AG04449 (cell line): ENCODE data around the gene ALAD.

Source experiments
- CTCF ChIA-PET: fragments of 350-600 bp; formaldehyde crosslinking; extraction: SDS; loops from one replicate; lab custom pipeline; 2021; ENCODE audit warnings: antibody characterized with exemption; lab: Yijun Ruan, JAX
- POLR2A ChIA-PET: fragments of 400-600, 350-600 bp; formaldehyde crosslinking; extraction: SDS; loops from one replicate; lab custom pipeline; 2020; ENCODE audit warnings: antibody characterized with exemption, inconsistent platforms; lab: Yijun Ruan, JAX
- DNase-seq: peaks from one replicate; pipeline ENCODE4 v3.0.0-alpha.2; 2010; ENCODE audit warnings: low read depth, low spot score
- H3K4me3 ChIP-seq: 2 replicates; pipeline ENCODE4 v1.5.1; 2011; ENCODE audit warnings: low read depth, mild to moderate bottlenecking, control low read depth, low read length
- CTCF ChIP-seq: IDR thresholded peaks from one replicate; pipeline ENCODE4 v1.5.1; 2011; ENCODE audit warnings: mild to moderate bottlenecking, moderate library complexity, low read length, control low read depth, inconsistent platforms; ENCODE audit not compliant: insufficient read depth; ENCODE audit errors: missing control alignments

The ALAD gene

GRCh38 chr9:113340011-113340699 lies 60.9 kb downstream of the ALAD start, which contains the start of gene WDR31:
Gene WDR31 (minus strand): TSS chr9:113340275. CDS start chr9:113332022, 8,253 bp downstream.
- TF ChIP-seq CTCF = no peak
- peak; percentile 29 for DNase-seq
- peak within 1 kb of the TSS; percentile 93 for H3K4me3 ChIP-seq
- POLR2A ChIA-PET = interaction anchor here (0.6 to 1.5 kb wide), 3 partner anchors 18 to 65 kb away, joined by 3 to 14 read pairs (median 5); partner anchors contain the start of genes CDC26 and PRPF4
- CTCF ChIA-PET = interaction anchor here (0.9 to 3.7 kb wide), 7 partner anchors 11 to 86 kb away, joined by 3 to 26 read pairs (median 5); partner anchors contain the start of genes ALAD, CDC26 and PRPF4

- TF ChIP-seq CTCF = no peak
- ChIA-PET CTCF (no interaction called here), POLR2A (no interaction called here)
- H3K4me3 ChIP-seq = no peak overlapping the region
- no peak for DNase-seq
Observed at GRCh38 chr9:113337714-113338113, 63.4 kb downstream of the ALAD start.
